AG04449 (cell line): Measurements from ENCODE around the gene GARIN3.

Experiments
- CTCF ChIA-PET: fragments of 350-600 bp; formaldehyde crosslinking; extraction: SDS; loops from one replicate; lab custom pipeline; 2021; ENCODE audit warnings: antibody characterized with exemption; lab: Yijun Ruan, JAX
- POLR2A ChIA-PET: fragments of 400-600, 350-600 bp; formaldehyde crosslinking; extraction: SDS; loops from one replicate; lab custom pipeline; 2020; ENCODE audit warnings: antibody characterized with exemption, inconsistent platforms; lab: Yijun Ruan, JAX
- DNase-seq: peaks from one replicate; pipeline ENCODE4 v3.0.0-alpha.2; 2010; ENCODE audit warnings: low read depth, low spot score
- H3K4me3 ChIP-seq: 2 replicates; pipeline ENCODE4 v1.5.1; 2011; ENCODE audit warnings: low read depth, mild to moderate bottlenecking, control low read depth, low read length
- CTCF ChIP-seq: IDR thresholded peaks from one replicate; pipeline ENCODE4 v1.5.1; 2011; ENCODE audit warnings: mild to moderate bottlenecking, moderate library complexity, low read length, control low read depth, inconsistent platforms; ENCODE audit not compliant: insufficient read depth; ENCODE audit errors: missing control alignments

GARIN3 gene

GRCh38 chr5:157165261-157165660, 803 bp downstream of the GARIN3 start:
- no peak for DNase-seq
- no peak overlapping the region for H3K4me3 ChIP-seq
- TF ChIP-seq CTCF: no peak
- POLR2A ChIA-PET: no interaction called here
- CTCF ChIA-PET: interaction anchor here (0.5 to 3.8 kb wide), 3 partner anchors 16 to 575 kb away, joined by 3 to 20 read pairs (median 3); no protein-coding TSS in a partner anchor

DNA sequence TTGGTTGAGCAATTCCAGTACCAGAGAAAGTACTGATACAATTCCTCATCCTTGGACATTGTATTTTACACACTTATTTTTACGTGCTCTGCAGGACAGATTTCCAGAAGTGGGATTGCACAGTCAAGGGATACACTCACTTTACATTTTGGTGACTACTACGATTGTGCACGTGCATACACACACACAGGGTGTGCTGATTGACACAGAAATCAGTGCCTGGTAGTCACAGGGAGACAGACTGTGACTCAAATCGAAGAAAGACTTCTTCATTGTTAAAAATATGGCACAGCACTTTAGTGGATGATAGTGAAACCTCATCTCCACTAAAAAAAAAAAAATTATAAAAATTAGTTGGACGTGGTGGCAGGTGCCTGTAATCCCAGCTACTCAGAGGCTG, 1.5 kb downstream of the GARIN3 start:
- CTCF ChIA-PET: no interaction called here
- no peak for DNase-seq
- H3K4me3 ChIP-seq: no peak overlapping the region
- TF ChIP-seq CTCF: no peak
- POLR2A ChIA-PET: no interaction called here

DNA sequence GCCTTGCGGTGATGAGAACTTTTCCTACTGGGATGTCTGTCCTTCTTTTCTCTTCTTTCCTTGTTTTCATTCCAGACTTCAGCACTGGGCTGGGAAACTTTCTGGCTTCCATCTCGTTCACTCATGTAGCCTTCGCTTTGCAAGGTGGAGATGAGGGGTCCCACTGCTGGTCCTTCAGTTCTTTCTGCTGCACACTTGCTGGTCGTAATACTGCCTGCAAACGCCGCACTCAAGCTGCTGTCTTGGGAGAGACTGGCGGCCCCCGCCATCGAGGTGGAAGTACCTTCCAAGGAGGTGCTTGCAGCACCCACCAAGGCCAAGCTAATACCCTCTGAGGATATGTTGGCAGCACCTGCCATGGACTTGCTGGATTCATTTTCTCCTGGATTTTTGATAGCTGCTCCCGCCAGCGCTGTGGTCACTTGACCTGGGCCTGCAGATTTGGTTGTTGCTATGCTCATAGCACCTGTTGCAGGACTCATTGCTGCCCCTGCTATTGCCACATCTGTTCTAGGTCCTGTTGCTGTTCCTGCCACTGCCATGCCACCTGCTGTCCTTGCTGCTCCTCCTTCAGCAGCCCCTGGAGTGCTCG, 3.0 kb downstream of the GARIN3 start:
- TF ChIP-seq CTCF: no peak
- ChIA-PET POLR2A (no interaction called here), CTCF (interaction anchor here (1.2 kb wide), 1 partner anchor 14 kb away, joined by 8 read pairs; no protein-coding TSS in a partner anchor)
- DNase-seq: no peak
- no peak overlapping the region for H3K4me3 ChIP-seq

GRCh38 chr5:157161996-157162395, 4.1 kb downstream of the GARIN3 start:
- no peak for TF ChIP-seq CTCF
- ChIA-PET CTCF (interaction anchor here (1.2 kb wide), 2 partner anchors 13 kb away, joined by 6 to 8 read pairs; no protein-coding TSS in a partner anchor), POLR2A (no interaction called here)
- H3K4me3 ChIP-seq: no peak overlapping the region
- DNase-seq: no peak

- CTCF ChIA-PET: no interaction called here
- POLR2A ChIA-PET: no interaction called here
- no peak for TF ChIP-seq CTCF
- no peak overlapping the region for H3K4me3 ChIP-seq
- no peak for DNase-seq
These were observed 6.1 kb downstream of the GARIN3 start for GRCh38 chr5:157160001-157160400.

DNA sequence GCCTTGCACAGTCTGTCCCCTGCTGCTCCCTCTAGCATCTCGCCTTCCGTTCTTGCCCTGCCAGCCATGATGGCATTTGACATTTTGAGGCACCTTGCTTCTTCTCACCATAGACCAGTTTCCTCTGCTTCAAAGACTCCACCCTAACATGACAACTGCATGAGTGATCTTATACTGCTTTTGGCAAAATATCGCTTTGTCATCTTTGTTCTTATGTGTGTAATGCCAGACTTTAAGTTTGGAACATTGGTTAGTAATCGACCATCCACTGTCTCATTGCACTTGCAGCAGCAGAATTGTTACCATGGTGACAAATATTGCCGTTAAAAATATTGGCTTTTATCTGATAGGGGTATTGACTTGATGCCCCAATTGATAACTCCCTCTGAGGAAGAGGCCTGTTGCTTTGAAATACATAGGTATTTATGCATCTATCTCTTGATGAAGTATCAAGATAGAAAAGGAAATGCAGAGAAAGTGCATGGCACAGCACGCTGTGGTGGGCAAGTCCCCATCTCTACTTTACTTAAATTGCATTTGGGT, 6.8 kb downstream of the GARIN3 start:
- POLR2A ChIA-PET: no interaction called here
- TF ChIP-seq CTCF: no peak

More for the DNA sequence above, 6.8 kb downstream of the GARIN3 start:
- DNase-seq: no peak
- CTCF ChIA-PET: interaction anchor here (2.8 kb wide), 1 partner anchor 11 kb away, joined by 22 read pairs; no protein-coding TSS in a partner anchor
- no peak overlapping the region for H3K4me3 ChIP-seq
